OCI-M1 (cell line): ENCODE results near the gene NCL.
"Not testable (repeated sequence)": the region's sequence is repeated elsewhere in the genome, so short reads cannot be mapped to it uniquely, and the experiment has no call there.

Experiments
- DNase-seq: peaks from one replicate; lab custom pipeline; 2025; lab: John Stamatoyannopoulos, UW

NCL gene

GRCh38 chr2:231430437-231430836, 33.8 kb downstream of the NCL start:
- not testable (repeated sequence) for DNase-seq

GRCh38 chr2:231429901-231430300, 34.4 kb downstream of the NCL start:
- DNase-seq, result peak; percentile 28

GRCh38 chr2:231429152-231429551, 35.1 kb downstream of the NCL start:
- no peak for DNase-seq

- DNase-seq, result no peak
Measured at GRCh38 chr2:231427116-231427515, 37.2 kb downstream of the NCL start.

GRCh38 chr2:231425811-231426703, 38.2 kb downstream of the NCL start:
- DNase-seq, result no peak

- DNase-seq, result no peak
Measured at GRCh38 chr2:231425291-231425810, 38.9 kb downstream of the NCL start.

GRCh38 chr2:231423176-231423575, 41.1 kb downstream of the NCL start:
- no peak for DNase-seq

- no peak for DNase-seq
Measured at GRCh38 chr2:231422056-231422455, 42.2 kb downstream of the NCL start.

- no peak for DNase-seq
Measured at GRCh38 chr2:231421051-231421580, 43.2 kb downstream of the NCL start.

- DNase-seq, result no peak
Measured at GRCh38 chr2:231418820-231419640, 45.3 kb downstream of the NCL start.

- DNase-seq, result peak; percentile 68
Measured at GRCh38 chr2:231415029-231415428, 49.3 kb downstream of the NCL start.

- DNase-seq, result no peak
Measured at GRCh38 chr2:231413921-231414476, 50.3 kb downstream of the NCL start.

GRCh38 chr2:231413456-231413855, 50.8 kb downstream of the NCL start:
- no peak for DNase-seq

GRCh38 chr2:231412618-231412963, 51.7 kb downstream of the NCL start:
- DNase-seq, result no peak

GRCh38 chr2:231411831-231412617, 52.3 kb downstream of the NCL start:
- peak; percentile 16 for DNase-seq

GRCh38 chr2:231411237-231411636, 53.0 kb downstream of the NCL start:
- DNase-seq, result no peak

GRCh38 chr2:231410293-231411004, 53.8 kb downstream of the NCL start:
- peak; percentile 15 for DNase-seq

- no peak for DNase-seq
Measured at GRCh38 chr2:231409776-231410175, 54.5 kb downstream of the NCL start.

- not testable (repeated sequence) for DNase-seq
Measured at GRCh38 chr2:231408304-231408703, 56.0 kb downstream of the NCL start.

- DNase-seq, result not testable (repeated sequence)
Measured at GRCh38 chr2:231407686-231408085, 56.6 kb downstream of the NCL start.
